Putamen (tissue), 1 donor: Measurements from ENCODE around the gene ICAM4.
"Not testable (repeated sequence)": the region's sequence is repeated elsewhere in the genome, so short reads cannot be mapped to it uniquely, and the experiment has no call there.

ENCODE experiments used
- DNase-seq: peaks from one replicate; pipeline ENCODE4 v3.0.0-alpha.2; 2016; ENCODE audit warnings: low spot score

ICAM4 gene, protein sequence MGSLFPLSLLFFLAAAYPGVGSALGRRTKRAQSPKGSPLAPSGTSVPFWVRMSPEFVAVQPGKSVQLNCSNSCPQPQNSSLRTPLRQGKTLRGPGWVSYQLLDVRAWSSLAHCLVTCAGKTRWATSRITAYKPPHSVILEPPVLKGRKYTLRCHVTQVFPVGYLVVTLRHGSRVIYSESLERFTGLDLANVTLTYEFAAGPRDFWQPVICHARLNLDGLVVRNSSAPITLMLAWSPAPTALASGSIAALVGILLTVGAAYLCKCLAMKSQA

DNA sequence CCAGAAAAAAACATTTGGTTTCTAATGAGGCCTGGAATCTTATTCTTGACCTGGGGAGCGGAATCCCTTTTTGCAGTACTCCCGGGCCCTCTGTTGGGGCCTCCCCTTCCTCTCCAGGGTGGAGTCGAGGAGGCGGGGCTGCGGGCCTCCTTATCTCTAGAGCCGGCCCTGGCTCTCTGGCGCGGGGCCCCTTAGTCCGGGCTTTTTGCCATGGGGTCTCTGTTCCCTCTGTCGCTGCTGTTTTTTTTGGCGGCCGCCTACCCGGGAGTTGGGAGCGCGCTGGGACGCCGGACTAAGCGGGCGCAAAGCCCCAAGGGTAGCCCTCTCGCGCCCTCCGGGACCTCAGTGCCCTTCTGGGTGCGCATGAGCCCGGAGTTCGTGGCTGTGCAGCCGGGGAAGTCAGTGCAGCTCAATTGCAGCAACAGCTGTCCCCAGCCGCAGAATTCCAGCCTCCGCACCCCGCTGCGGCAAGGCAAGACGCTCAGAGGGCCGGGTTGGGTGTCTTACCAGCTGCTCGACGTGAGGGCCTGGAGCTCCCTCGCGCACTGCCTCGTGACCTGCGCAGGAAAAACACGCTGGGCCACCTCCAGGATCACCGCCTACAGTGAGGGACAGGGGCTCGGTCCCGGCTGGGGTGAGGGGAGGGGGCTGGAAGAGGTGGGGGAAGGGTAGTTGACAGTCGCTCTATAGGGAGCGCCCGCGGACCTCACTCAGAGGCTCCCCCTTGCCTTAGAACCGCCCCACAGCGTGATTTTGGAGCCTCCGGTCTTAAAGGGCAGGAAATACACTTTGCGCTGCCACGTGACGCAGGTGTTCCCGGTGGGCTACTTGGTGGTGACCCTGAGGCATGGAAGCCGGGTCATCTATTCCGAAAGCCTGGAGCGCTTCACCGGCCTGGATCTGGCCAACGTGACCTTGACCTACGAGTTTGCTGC is at the start of gene ICAM4:
ICAM4 (plus strand) TSS at position 153 of the 935 bp plus-strand sequence; CDS start at position 211, 58 bp downstream.
- no peak for DNase-seq

DNA sequence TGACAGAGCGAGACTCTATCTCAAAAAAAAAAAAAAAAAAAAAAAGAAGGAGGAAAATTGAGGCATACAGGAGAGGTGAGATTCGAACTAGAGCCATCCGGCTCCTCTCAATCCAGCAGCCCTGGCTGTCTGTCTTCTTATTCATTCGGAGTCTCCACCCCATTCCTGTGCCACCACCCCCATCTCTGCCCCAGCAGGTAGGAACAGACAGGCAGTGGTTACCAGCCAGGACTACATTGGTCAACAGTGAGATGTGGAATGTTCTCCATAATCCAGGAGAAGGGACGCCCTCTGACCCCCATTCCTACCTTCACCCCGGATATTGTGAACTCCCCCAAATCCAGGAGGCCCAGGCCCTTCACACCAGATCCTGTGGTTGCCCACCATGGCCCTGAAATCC is 49.1 kb upstream of the ICAM4 start:
- DNase-seq, result no peak

DNA sequence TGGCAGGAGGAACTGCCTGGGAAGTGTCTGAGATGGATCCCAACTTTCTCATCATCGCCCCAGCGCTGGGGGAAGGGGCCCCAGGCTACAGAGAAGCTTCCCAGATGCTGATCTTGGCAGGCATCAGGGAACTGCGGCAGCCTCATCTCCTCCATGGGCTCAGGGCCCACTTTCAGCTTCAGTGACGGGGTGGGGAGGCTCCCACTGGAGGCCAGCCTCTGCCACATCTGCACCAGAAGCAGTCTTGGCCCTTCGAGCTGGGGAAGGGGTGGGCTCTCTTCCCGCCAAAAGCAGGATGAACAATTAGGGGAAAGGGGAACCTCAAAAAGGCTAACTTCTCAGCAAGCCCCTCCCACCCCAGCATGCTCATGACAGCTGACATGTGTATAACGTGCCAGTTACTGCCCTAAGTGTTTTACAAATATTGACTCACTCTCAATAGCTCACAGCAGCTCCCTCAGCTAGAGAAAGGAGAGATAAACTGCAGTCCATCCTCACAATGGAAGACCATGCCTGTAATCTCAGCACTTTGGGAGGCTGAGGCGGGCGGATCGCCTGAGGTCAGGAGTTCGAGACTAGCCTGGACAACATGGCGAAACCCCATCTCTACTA is 48.5 kb upstream of the ICAM4 start:
- no peak for DNase-seq

DNA sequence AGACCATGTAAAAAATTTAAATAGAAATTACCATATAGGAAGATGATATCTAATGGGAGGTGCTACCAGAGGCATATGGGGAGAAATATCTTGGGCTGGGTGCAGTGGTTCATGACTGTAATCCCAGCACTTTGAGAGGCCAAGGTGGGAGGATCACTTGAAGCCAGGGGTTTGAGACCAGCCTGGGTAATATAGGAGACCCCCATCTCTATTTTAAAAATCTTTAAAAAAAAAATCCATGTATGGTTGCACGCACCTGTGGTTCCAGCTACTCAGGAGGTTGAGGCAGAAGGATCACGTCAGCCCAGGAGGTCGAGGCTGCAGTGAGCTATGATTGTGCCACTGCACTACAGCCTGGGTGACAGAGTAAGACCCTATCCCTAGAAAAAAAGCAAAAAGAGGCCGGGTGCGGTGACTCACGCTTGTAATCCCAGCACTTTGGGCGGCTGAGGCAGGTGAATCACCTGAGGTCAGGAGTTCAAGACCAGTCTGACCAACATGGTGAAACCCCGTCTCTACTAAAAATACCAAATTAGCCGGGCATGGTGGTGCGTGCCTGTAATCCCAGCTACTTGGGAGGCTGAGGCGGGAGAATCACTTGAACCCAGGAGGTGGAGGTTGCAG is 44.8 kb upstream of the ICAM4 start:
- DNase-seq, result not testable (repeated sequence)

DNA sequence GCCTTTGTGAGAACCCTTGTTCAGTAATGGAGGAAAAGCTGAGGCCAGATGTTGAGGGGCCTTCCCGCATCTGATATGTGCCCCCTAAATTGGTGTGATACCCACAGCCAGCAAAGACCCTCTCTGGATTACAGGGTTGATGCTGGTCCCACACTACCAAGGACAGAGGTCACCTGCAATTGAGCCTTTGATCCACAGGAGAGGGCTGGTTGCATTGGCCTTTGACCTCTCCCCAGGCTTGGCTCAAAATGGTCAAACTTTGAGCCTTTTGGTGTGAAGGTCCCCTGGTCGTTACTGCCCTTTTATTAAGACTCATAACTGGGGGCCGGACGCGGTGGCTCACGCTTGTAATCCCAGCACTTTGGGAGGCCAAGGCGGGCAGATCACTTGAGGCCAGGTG is 43.1 kb upstream of the ICAM4 start:
- DNase-seq, result no peak

DNA sequence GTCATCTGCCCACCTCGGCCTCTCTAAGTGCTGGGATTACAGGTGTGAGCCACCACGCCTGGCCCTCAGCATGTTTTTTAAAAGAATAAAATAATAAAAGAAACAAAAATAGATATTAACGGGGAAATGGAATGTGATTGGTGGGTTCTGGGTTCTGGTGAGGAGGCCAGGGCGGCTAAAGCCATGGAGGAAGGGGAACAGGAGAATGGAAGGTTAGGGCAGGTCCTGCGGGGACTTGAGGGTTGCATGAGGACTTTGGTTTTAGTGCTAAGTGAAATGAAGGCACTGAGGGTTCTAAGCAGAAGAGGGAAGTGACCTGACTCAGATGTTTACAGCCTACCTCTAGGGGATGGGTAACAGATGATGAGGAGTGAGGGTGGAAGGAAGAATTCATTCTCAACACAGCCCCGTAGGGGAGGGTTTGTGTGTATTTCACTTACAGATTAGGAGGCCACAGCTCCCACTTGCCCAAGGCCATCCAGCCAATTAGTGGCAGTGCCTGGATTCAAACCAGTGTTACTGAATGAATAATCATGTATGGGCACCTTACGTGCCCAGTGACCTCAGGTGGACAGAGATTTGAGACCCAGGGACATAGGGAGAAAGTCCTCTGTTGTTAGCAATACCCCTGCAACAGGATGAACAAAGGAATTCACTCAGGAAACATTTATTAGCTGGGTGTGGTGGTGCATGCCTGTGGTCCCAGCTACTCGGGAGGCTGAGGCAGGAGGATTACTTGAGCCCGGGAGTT is 41.4 kb upstream of the ICAM4 start:
- DNase-seq, result no peak

DNA sequence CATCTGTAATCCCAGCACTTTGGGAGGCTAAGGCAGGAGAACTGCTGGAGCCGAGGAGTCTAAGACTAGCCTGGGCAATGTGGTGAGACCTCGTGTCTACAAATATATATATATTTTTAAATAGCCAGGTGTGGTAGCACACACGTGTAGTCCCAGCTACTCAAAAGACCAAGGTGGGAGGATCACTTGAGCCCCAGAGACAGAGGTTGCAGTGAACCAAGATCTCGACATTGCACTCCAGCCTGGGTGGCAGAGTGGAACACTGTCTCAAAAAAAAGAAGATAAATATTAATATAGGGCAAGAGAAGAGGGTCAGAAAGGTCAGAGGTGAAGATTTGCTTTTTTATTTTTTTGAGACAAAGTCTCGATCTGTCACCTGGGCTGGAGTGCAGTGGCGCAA is 40.2 kb upstream of the ICAM4 start:
- DNase-seq, result no peak

DNA sequence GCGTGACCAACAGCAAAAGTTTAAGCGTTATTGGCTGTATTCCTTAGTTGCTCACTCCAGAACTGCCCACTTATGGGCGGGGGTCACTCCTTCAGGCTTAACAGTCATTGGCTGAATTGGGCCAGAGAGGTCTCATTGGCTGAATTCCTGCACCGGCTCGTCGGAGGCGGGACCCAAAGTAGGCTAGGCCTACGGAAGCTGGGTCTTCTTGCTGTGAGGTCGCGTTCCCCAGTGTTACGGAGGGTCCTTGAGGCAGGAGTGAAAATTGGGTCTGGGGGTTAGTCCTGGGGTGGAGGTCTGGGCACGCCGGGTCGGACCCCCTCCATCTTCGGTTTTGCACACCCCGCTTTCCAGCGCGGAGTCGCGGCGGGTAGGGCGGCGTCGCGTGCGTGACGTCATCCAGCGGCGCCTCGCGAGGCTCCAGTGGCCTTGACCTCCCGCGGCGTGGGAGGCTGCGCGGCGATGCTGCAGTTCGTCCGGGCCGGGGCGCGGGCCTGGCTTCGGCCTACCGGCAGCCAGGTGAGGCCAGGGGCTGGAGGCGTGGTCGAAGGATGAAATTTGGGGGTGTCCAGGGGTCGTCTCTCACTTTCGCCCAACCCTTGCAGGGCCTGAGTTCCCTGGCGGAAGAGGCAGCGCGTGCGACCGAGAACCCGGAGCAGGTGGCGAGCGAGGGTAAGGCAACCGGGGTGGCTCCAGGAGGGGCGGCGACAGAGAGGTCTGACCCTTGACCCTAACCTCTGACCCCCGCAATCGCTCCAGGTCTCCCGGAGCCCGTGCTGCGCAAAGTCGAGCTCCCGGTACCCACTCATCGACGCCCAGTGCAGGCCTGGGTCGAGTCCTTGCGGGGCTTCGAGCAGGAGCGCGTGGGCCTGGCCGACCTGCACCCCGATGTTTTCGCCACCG is 34.7 kb upstream of the ICAM4 start, which contains the start of gene MRPL4:
MRPL4 (plus strand) TSS at position 423 of the 903 bp plus-strand sequence; CDS start at position 463, 40 bp downstream.
- DNase-seq, result peak; percentile 99

DNA sequence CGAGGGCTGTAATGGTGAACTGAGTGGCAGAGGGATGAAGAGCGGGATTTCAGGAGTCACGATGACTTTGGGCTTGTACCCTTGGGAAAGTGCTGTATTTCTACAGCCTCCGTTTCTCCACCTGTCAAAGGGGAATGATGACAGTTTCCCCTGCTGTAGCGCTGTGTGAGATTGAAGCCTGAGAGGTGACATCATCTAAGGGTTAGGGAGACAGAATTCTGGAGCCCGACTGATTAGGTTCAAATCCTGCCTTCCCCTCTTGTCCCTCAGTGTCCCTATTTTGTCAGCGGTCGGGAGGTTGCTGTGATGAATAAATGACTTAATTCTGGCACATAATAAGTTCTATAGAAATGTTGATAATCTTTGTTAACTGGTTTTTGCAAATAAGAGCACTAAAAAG is 34.0 kb upstream of the ICAM4 start:
- no peak for DNase-seq

DNA sequence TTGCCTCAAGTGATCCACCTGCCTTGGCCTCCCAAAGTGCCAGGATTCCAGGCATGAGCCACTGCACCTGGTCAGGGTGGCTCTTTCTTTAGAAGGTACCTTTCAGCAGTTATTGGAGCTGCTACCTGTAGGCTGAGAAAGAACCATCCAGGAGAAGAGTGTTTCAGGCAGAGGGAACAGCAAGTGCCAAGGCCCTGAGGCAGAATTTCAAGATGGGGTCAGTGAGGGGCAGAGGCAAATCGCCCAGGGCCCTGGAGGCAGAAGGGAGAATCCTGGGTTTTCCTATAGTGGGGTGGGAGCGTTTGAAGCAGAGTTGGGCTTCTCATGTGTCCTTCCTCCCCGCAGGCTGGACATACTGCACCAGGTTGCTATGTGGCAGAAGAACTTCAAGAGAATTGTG is 32.5 kb upstream of the ICAM4 start:
- DNase-seq, result no peak

DNA sequence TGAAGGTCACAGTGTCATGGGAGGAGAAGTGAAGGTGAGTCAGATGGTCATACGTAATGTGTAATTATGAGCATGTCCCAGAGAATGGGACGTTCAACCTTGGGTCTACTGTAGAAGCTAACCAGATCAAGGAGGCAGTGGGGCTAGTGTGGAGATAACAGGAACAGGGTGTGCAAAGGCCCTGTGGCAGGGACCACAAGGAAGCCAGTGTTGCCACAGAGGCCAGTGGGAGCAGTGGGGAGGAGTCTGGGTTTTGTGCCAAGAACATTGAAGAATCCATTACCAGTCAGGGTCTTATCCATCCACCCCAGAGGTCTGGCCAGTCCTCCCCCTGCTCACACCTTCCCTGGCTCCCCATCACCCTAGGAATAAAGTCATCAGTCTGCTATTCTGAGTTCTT is 31.4 kb upstream of the ICAM4 start:
- DNase-seq, result no peak

DNA sequence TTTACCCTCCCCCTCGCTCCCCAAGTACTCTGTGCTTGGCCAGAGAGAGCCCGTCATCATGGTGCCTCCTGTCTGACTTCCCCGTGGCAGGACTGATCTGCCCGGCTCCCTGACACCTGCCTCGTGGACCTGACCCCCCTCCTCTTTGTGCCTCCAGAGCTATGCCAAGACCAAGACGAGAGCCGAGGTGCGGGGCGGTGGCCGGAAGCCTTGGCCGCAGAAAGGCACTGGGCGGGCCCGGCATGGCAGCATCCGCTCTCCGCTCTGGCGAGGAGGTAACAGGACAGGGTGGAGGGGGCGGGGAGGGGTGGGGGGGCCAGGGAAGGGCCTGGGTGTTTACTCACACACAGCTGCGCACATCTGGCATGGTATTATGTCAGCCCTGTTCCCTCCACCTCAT is 30.2 kb upstream of the ICAM4 start:
- DNase-seq, result no peak

DNA sequence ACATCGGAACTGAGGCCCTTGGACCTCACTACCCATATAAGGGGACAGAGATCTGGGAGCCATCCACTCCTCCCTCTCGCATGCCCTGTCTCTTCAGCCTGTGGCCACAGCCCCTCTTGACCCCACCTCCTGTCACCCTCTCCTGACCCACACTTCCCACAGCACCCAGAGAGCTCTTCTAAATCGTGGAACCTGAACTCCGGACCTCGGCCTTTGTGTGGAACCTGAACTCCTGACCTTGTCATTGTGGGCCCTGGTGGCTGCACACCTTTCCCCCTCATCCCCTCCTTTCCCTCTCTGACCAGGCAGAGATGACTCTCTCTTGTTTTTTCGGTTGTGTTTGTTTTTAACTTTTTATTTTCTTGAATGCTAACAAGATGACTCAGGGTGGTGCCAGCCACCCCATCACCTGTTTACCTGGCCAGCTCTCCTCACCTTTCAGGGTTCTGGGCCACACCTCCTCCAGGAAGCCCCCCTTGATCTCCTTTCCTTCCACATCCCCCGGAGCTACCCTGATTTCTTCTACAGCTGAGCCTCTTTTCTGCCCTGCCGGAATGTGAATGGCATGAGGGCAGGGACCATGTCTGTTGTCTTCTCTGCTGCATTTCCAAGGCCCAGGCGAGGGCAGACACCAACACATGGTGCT is 29.7 kb upstream of the ICAM4 start:
- no peak for DNase-seq

DNA sequence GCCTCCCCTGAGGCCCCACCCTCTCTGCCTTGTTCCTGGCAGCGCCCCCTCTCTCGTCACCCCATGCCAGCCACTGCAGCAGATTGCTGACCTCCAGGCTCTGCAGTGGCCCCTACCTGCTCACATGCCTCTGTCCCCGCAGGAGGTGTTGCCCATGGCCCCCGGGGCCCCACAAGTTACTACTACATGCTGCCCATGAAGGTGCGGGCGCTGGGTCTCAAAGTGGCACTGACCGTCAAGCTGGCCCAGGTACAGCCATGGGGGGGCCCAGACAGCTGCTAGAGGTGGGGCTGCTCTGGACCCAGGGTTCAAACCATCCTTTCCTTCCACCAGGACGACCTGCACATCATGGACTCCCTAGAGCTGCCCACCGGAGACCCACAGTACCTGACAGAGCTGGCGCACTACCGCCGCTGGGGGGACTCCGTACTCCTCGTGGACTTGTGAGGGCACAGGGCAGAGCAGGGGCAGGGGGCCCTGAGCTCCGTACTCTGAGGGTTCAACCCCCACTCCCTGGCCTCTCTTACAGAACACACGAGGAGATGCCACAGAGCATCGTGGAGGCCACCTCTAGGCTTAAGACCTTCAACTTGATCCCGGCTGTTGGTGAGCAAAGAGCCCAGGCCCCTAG is 28.6 kb upstream of the ICAM4 start:
- no peak for DNase-seq

DNA sequence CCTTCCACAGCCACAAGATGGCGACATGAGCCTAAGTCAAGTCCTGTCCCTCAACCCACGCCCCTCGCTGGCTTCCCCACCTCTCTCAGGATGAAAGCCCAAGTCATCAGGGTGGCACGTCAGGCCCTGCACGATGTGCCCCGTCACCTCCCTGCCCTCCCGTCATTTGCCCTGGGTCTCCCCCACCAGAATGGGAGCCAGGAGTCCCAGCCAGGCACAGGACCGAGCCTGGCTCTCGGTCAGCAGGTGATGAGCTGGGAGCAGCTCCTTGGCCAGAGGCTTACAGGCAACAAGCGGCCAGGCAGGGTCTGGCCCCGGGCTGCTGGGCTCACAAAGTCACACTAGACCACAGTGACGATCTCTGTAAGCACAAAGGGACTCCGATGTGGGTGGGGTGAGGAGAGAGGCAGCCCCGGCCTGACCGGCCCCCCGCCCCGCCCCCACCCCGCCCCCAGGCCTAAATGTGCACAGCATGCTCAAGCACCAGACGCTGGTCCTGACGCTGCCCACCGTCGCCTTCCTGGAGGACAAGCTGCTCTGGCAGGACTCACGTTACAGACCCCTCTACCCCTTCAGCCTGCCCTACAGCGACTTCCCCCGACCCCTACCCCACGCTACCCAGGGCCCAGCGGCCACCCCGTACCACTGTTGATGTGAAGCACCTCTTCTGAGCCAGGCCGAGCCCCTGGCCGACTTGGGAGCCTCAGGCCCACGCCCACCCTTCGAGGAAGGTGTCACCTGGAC is 27.4 kb upstream of the ICAM4 start:
- peak; percentile 65 for DNase-seq

DNA sequence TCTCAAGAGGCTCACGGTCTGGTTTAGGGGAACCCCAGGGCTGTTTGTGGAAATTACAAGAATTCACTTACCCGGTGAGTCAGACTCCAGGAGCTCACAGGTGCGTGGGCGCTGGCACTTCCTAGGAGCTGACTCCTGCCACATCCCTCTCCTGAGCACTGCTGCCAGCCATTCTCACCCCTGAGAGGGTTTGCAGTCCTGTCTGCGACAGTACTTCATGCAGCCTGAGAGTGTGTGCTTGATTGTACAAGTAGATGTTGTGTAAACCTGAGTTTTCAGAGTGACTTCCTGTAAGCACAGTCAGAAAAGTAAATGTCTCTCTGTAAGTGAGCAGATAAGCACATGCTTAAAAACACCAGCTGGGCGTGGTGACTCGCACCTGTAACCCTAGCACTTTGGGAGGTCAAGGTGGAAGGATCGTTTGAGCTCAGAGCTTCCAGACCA is 26.6 kb upstream of the ICAM4 start:
- DNase-seq, result peak; percentile 75

DNA sequence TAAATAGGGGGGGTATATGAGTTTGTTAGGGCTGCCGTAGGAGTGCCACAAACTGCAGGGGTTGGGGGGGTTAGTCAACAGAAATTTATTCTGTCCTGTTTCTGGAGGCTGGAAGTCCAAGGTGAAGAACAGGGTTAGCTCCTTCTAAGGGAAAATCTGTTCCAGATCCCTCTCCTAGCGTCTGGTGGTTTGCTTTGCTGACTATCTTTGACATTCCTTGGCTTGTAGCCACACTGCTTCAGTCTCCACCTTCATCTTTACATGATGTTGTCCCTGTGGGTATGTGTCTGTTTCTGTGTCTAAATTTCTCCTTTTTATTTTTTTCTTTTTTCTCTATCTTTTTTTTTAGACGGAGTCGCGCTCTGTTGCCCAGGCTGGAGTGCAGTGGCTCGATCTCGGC is 24.0 kb upstream of the ICAM4 start:
- DNase-seq, result no peak

DNA sequence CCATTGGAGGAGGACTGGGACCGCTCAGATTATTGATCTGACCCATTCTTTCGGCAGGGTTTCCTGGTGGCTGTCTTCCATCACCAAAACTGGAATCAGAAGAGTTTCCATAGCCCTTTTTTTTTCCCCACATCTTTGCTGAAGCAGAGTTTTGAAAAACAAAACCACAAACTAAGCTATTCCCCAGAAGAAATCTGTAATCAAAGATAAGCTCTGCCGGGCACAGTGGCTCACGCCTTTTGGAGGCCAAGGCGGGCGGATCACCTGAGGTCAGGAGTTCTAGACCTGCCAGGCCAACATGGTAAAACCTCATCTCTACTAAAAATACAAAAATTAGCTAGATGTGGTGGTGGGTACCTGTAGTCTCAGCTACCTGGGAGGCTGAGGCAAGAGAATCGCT is 20.0 kb upstream of the ICAM4 start:
- no peak for DNase-seq

DNA sequence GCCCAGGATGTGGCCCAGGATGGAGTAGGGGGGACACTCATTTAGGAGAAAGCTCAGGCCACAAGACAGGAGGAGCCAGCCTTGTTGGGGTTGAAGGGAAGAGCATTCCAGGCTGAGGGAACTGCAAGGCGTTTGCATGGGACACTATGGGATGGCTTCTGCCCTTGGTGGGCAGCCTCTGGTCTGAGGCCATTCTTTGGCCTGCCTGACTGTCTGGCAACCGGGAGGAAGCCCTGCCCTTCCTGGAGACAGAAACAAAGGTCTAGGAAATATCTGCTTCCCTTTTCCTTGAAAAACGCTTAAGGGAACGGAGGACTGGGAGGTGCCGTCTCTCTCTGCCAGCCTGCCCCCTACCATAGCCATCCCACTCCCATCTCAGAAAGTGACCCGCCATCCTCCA is 18.7 kb upstream of the ICAM4 start:
- DNase-seq, result no peak
